GM10847 (cell line): Measurements from ENCODE around the gene PPP2R2D.

ENCODE experiments used
- POLR2A ChIP-seq: IDR thresholded peaks from 2 replicates; pipeline ENCODE4 v1.6.1; 2011; ENCODE audit not compliant: insufficient read length; ENCODE audit errors: extremely low read depth

PPP2R2D gene

GRCh38 chr10:131906269-131906639, 5.4 kb downstream of the PPP2R2D start:
- TF ChIP-seq POLR2A = no peak

DNA sequence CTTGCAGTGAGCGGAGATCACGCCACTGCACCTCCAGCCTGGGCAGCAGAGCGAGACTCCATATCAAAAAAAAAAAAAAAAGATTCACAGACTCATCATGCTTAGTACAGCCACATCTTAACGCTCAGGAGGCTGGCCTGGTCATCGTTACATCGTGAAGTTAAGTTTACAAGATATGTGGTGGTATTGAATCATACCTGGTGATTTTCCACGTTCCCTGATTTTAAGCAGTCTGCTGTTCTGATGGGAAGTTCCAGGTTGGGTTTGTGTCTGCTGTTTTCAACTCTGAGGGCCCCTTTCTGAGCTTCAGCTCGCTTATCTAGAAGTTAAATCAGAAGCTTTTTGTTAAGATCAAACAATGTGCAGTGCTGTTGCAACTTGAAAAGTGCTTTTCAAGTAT, 6.9 kb downstream of the PPP2R2D start:
- TF ChIP-seq POLR2A = no peak

GRCh38 chr10:131908151-131908550, 7.3 kb downstream of the PPP2R2D start:
- TF ChIP-seq POLR2A = no peak

- TF ChIP-seq POLR2A = no peak
Measured at GRCh38 chr10:131909014-131909808, 8.4 kb downstream of the PPP2R2D start.

DNA sequence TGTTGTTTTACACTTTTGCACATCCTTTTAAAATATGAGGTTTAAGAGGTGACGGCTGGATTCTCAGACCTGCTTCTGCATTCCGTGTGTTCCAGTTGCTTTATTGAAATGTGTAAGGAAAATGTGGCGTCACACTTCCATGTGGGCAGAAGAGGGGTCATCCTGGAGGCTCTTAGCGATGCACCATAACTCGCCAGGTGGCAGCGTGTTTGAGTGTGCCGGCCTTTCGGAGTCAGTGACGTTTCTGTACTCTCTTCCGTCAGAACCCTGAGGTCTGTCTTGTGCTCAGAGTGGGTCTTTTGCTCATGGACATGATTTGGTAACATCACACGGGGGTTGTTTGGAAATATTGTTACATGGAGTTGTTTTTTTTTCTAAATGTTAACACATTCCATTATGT, 9.1 kb downstream of the PPP2R2D start:
- no peak for TF ChIP-seq POLR2A

DNA sequence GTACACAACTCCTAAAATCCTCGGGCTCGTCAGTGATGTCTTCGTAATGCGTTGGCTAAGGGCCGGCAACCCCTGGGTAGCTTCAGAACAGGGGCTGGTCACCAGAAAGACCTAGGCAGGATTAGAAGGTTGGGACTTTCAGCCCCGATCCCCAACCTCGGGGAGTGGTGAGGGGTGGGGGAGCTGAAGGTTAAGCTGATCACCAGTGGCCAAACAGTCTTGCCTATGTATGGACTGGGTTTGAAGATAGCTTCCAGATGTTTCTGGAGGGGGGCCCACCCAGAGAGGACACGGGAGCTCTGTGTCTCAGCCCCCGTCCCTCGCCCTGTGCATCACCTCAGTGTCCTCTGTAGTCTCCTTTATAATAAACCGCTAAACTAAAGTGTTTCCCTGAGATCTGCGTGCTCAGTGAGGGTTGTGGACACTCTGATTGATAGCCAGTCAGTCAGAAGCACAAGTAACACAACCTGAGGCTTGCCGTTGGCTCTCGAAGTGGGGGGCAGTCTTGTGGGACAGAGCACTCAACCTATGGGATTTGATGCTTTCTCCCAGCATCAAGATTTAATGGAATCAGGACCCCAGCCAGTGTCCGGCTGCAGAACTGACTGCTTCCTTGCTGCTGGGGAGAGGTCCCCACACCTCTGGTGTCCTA, 10.0 kb downstream of the PPP2R2D start:
- no peak for TF ChIP-seq POLR2A

DNA sequence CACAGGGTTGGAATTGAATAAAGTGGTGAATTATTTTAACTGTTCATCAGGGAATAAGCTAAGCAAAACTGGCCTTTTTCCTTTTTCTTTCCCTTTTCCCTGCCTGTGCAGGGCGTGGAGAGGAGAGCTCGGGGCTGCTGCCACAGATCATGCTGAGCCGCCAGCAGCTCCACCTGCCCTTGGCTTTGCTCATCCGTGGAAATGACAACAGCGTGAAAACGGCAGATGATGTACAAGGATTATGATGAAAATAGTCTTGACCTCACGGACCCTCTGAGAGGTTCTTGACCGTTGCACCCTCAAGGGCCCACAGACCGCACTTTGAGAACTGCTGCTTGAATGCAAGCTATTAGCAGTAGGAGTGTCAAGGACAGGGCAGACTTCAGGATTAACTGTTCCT, 10.6 kb downstream of the PPP2R2D start:
- no peak for TF ChIP-seq POLR2A

DNA sequence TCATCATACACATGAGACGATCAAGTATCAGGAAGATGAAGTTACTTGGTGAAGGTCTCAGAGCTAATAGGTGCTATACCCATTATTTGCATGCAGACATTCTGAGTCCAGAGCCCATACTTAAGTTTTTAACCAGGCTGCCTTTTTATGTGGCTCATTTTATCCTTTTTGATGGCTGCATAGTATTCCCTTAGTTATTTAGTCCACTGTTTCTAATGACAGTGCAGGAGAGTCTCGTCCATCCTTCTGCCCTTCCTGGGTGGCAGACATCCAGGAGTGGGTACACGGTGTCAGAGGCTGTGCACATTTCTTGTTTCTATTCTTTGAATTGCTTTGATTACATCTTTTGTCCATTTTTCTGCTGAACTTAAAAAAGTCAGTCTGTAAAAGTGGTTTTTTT, 11.8 kb downstream of the PPP2R2D start:
- TF ChIP-seq POLR2A = no peak

DNA sequence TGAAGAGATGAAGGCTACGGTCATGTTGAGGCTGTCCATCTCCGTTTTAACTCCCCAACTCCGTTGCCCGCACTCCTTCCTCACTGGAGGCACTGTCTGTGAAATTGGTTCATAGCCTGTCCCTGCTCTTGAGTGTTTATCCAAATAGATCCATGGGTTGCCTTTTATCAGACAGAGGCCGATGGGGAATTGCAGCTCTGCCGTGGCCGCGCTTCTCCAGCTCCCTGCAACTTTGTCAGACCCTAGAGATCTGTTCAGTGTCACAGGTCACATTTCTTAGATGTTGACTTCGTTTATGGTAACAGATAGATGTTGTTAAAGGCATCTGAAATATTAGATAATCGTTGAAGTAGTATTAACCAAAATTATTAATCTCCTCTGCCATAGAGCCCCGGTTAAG, 14.7 kb downstream of the PPP2R2D start:
- TF ChIP-seq POLR2A = no peak

DNA sequence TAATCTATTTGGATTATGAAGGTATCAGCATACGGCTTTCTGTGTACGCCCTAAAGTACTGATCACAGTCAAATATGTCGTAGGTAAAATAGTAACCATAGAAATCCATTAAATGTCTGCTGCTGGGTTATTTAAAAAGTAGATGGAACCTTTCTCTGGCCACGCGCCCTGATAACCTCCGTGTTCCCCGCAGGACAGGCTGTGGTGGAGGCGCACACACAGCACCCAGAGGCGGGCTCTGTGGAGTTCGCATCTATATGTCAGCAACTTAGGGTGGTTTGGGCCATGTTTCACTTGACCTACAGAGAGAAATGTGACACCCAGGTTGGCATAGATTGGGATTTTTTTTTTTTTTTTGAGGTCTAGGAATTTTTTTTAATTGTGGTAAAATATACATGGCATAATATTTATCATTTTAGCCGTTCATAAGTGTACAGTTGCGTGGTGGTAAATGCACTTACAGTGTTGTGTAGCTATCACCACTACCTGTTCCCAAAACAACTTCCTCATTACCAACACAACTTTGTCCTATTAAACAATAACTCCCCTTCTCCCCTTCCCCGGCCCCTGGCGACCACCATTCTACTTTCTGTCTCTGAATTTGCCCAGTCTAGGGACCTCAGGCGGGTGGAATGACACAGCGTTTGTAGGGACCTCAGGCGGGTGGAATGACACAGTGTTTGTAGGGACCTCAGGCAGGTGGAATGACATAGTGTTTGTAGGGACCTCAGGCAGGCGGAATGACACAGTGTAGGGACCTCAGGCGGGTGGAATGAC, 15.4 kb downstream of the PPP2R2D start:
- TF ChIP-seq POLR2A = no peak

GRCh38 chr10:131920151-131920550, 19.3 kb downstream of the PPP2R2D start:
- TF ChIP-seq POLR2A = no peak

DNA sequence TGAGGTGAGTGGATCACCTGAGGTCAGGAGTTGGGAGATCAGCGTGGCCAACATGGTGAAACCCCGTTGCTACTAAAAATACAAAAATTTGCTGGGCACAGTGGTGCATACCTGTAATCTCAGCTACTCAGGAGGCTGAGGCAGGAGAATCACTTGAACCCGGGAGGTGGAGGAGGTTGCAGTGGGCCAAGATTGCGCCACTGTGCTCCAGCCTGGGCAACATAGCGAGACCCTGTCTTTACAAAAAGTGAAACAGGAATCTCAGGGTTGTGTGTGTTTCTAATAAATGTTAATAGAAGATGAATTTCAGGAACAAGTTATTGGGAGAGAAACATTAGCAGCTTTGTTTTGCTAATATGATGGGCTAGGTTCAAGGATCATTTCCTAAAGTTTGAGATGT, 19.9 kb downstream of the PPP2R2D start:
- no peak for TF ChIP-seq POLR2A

DNA sequence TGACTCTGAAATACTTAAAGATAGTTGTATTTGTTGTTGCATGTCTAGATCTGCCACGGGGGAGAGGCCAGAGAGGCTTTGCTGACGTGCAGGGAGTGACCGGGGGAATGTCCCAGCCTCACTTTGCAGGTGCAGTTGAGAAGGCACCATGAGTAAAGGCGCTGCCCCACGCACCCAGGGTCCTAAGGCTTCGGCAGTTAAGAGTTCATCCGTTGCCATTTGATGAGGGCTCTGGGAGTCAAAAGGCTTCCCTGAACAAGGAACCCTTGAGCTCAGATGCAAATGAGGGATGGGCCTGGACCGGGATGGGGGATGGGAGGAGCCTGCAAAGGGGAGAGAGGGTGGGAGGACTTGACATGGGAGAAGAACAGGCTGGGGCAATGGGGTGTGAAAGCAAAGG, 20.4 kb downstream of the PPP2R2D start:
- TF ChIP-seq POLR2A = no peak

- TF ChIP-seq POLR2A = no peak
Measured at GRCh38 chr10:131923038-131923756, 22.4 kb downstream of the PPP2R2D start.

GRCh38 chr10:131925011-131925649, 24.3 kb downstream of the PPP2R2D start:
- TF ChIP-seq POLR2A = no peak
